Activated CD4-positive, CD25-positive, alpha-beta regulatory T cell treated with anti-CD3 and anti-CD28 coated beads, Interleukin-2, amount 50 U/mL, for 72 hours (primary cell): ENCODE measurements around the gene PRUNE2.
"Not testable (repeated sequence)": the region's sequence is repeated elsewhere in the genome, so short reads cannot be mapped to it uniquely, and the experiment has no call there.

Experiments
- DNase-seq: peaks from one replicate; pipeline ENCODE4 v3.0.0; 2021

Gene PRUNE2, protein sequence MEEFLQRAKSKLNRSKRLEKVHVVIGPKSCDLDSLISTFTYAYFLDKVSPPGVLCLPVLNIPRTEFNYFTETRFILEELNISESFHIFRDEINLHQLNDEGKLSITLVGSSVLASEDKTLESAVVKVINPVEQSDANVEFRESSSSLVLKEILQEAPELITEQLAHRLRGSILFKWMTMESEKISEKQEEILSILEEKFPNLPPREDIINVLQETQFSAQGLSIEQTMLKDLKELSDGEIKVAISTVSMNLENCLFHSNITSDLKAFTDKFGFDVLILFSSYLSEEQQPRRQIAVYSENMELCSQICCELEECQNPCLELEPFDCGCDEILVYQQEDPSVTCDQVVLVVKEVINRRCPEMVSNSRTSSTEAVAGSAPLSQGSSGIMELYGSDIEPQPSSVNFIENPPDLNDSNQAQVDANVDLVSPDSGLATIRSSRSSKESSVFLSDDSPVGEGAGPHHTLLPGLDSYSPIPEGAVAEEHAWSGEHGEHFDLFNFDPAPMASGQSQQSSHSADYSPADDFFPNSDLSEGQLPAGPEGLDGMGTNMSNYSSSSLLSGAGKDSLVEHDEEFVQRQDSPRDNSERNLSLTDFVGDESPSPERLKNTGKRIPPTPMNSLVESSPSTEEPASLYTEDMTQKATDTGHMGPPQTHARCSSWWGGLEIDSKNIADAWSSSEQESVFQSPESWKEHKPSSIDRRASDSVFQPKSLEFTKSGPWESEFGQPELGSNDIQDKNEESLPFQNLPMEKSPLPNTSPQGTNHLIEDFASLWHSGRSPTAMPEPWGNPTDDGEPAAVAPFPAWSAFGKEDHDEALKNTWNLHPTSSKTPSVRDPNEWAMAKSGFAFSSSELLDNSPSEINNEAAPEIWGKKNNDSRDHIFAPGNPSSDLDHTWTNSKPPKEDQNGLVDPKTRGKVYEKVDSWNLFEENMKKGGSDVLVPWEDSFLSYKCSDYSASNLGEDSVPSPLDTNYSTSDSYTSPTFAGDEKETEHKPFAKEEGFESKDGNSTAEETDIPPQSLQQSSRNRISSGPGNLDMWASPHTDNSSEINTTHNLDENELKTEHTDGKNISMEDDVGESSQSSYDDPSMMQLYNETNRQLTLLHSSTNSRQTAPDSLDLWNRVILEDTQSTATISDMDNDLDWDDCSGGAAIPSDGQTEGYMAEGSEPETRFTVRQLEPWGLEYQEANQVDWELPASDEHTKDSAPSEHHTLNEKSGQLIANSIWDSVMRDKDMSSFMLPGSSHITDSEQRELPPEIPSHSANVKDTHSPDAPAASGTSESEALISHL (N-terminal part only)

GRCh38 chr9:76905791-76906646, at the start of gene PRUNE2:
PRUNE2 (minus strand) TSS chr9:76906114; CDS start chr9:76905963, 151 bp downstream.
- DNase-seq, result no peak

GRCh38 chr9:76955406-76955805, 49.5 kb upstream of the PRUNE2 start:
- DNase-seq, result not testable (repeated sequence)

- DNase-seq, result no peak
These were observed 44.0 kb upstream of the PRUNE2 start for GRCh38 chr9:76949865-76950264.

DNA sequence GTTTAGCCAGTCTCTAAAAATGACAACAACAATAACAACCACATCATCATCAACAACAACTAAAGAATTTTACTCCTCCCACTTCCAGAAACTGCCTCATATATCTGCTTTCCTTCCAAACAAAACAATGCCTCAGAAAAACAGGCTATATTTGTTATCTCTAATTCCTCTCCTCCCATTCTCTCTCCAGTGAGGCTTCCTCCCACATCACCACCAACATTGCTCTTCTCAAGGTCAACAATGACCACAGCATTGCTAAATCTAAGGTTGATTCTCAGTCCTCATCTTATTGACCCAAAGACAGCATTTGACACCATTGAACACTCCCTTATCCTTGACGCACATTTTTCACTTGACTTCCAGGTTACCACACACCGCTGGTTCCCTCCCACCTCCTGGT, 38.1 kb upstream of the PRUNE2 start:
- no peak for DNase-seq

DNA sequence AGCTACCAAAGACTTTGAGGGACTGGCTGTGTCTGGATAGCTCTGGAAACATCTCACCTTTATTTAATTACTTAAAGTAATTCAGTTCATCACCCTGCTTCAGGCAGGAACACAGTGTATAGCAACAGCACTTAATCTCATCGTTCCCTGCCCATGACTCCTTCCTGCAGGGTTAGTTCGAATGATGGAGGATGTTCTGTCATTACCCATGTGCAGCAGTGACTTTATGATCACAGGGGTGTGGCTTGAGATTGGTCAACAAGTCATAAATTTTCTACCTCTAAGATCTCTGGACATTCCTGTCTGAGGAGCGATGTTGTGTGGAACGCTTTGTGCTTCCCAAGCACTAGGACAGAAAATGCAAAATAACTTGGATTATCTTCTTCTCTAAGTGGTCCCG, 37.1 kb upstream of the PRUNE2 start:
- DNase-seq, result no peak

DNA sequence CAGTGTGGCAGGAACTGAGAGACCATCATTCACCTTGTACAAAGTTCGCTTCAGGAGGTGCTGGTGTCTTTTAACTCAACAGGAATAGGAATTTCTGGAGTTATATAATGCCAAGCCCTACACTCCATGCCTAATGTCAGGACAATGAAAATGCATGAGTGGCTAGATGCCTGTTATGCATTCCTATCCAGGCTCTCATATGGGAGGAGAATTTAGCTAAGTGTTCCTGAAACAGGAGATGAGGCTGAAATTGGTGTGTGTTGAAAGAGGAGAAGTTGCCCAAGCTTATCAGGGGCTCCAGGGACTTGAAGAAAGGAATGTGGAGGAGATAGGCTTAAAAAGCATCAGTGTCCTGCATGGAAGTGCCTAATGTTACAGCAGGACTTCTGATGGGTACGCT, 26.8 kb upstream of the PRUNE2 start:
- no peak for DNase-seq

DNA sequence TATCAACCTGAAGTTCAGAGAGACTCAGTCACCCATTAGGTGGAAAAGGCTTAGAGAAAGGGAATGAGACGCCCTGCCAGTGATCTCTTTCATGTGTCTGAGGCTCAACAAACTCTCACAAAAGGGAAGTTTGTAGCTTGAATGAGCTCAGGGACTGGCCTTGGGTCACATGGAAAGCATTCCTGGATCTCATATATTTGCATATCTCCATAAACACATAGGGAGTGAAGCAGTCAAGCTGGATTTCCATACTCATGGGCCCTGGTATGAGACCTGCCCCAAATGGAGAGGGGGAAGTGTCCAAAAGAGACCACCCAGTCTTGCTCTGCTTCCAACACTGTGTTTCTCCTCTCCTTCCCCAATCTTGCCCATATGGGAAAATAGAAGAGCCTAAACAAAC, 26.4 kb upstream of the PRUNE2 start:
- no peak for DNase-seq

DNA sequence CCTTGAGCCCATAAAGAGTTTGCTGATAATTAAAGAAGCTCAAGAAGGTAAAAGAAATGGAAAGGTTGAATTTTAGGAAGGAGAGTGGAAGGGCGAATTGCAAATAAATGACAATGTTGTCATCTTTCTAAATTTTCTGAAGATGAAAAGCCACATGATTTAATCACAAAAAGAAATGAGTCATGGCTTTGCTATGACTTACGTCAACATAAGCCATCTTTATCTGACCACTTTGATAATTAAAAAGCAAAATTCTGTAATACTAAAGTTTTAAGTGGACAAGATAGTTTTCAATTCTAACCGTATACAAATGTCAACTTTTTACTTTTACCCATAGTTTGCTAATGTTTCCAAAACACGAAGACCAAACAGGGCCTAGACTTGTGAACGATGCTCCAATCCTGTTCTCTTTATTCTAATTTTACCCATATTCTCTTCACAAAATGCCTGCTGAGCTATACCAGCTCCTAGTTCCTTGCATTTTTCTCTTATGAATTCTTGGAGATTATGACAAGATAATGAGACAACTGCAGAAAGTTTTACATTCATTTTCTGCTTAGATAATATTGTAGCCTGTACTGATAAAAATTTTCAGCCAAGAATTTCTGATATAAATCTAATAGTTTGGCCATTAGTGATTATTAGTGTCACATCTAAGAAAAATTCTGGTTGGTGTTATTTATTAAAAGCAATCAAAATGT, 21.8 kb upstream of the PRUNE2 start:
- DNase-seq, result no peak

- DNase-seq, result no peak
These were observed 20.9 kb upstream of the PRUNE2 start for GRCh38 chr9:76926846-76927245.

DNA sequence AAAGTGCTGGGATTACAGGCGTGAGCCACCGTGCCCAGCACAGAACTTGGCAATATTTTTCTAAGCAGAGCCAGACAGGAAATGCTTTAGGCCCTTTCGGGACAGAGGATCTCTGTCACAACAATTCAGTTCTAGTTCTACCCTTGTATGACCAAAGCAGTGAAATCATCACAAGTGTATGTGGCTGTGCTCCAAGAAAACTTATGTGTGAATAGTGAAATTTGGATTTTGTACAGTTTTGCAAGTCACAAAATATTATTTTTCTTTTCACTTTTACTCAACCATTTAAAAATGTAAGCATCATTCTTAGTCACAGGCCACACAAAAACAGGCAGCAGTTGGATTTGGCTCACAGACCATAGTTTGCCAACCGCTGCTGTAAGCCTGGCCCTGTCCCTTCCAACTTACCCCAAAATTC, 20.4 kb upstream of the PRUNE2 start:
- DNase-seq, result no peak

- DNase-seq, result no peak
These were observed 15.3 kb upstream of the PRUNE2 start for GRCh38 chr9:76921165-76921564.

DNA sequence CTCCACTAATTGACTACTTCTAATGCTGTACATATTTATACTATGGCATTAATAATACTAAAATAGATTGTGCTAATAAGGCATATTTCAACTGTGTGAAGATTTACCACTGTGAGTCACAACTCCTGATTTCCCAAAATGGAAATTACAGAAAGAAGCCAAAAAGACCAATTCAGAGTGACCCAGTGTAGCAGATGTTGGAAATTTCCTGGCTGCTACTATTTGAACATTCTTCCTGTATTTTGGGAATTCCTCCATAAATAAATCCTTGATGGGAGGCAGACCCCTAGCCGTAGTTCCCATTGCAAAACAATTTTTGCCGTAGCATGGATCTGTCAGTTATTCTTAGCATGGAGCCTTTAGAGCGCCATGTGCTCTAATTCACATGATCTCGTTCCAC, 11.4 kb upstream of the PRUNE2 start:
- DNase-seq, result no peak

DNA sequence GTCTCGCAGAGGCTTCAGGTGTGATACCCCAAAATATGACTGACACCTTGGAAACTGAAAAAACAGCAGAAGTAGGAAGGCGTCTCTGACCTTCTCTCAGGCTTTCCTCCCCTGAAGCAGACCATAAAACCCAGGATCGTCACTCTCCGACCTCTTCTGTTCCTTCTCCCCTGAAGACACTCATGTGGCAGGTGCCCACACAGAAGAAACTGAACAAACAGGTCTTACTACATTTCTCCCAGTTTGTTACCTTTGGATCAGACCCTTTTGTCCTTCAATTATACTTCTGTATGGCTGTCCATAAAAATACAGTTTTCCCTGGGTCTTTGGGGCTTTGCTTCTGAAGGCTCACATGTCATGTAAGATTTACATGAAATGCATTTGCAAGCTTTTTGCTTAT, 10.3 kb upstream of the PRUNE2 start:
- no peak for DNase-seq

DNA sequence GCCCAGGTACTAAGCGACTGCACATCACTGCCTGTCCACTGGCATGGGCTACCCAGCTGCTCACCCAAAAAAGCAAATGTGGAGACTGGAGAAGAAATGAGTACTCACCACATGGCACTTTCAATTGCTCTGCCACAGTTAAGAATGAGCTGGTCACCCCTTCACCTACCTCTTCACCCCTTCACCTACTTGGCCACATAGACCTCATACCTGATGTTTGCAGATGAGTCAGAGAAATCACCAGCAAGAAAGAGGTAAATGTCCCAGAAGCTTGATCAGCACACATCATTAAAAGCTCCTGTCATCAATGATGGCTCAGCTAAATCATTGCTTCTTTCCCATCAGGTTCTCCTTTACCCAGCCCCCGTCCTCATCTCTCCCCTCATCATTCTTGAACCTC, 7.6 kb upstream of the PRUNE2 start:
- DNase-seq, result no peak

GRCh38 chr9:76912636-76913275, 6.8 kb upstream of the PRUNE2 start:
- DNase-seq, result no peak

DNA sequence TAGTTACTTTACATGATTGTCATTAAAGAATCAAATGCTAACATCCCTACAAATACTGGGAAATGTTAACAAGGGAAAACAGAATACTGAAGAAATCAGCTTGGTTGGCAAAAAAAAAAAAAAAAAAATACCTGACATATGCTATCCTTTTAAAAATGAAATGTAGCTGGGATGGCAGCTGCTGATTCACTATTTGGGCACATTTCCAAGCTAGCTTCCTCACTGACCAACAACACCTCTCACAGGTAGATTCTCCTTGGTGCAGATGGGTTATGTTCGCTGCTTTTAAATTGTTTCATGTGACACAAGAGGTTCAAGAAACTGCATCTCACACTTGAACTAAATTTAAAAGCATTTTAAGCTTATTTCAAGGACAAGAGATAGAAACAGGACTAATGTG, 6.1 kb upstream of the PRUNE2 start:
- DNase-seq, result no peak

- DNase-seq, result no peak
These were observed 4.9 kb upstream of the PRUNE2 start for GRCh38 chr9:76910861-76911260.

DNA sequence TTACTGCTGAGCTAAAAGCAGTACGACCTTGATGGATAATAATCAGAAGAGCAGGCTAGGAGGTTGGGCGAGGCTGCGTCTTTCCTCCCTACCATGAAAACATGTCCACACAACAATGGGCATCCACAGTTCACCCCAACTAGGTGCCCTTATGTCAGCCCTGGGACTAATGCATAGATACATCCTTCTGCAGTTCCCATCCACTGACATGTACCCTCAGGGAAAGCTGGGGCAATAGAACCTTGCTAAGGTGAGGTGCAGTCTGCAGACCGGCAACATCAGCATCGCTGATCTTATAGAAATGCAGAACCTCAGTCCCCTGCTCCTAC, 697 bp upstream of the PRUNE2 start:
- DNase-seq, result no peak

DNA sequence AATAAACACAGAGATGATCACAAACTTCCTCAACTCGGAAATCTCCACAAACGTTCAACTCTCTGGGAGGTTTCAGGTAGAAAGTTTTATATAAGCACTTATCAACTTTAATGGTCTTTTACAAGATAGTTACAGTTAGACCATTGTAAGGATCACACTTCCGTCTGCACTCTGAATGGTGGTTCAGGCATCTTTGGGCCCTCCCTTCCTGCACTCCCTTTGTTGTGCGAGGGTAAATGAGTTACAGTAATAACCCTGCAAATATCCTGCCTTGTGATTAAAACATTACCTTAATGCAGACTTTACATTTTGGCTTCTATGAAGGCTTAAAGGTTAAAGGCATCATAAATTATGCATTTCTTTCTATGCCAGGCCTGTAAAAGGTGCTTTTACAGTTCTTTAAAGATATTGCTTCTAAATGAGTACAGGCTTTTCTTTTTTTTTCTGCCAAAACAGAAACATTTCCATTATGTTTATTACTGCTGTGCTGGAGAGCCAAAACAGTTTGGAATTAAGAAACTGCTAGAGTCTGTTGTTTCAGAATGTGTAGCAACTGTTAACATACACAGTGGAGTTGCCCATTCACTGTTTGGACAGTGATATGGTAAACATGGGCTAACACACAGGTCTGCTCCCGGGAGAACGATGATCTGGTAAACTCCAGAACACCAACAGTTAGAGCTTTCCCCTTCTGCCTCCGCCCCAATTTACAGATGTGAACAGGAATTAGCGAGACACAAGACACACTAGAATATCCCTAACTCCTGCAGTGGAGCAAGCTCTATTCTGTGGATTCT, 1.1 kb downstream of the PRUNE2 start:
- no peak for DNase-seq

DNA sequence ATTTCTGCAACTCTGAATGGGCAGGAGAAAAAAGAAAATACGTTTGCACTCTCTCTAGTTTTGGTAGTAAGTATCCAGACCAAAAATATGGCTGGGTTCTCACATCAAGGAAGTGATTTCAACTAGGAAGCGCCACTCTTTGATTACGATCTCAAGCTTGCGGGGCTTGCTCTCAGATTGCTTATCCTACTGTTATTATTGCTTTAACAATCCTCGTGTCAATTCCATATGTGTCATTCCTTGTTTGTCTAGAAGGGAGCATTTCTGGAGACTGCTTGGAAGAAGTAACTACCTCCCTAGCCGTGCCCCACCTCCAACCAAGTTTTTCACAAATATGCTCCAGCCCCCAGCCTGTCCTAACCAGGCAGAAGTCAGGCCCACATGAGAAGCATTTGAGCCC, 3.5 kb downstream of the PRUNE2 start:
- no peak for DNase-seq
